ENCODE results near the gene KAZN. TPM values are rescaled to one million over a fixed set of nuclear protein-coding genes. Genes with fewer than 3 reads are reported as not detected.

KAZN gene
- total and polyA plus RNA-seq, 2 of the 8 experiments (the other 6 are each of a cell fraction or from before 2014, with no cell fraction given): 3.7 to 11.8 TPM

DNA sequence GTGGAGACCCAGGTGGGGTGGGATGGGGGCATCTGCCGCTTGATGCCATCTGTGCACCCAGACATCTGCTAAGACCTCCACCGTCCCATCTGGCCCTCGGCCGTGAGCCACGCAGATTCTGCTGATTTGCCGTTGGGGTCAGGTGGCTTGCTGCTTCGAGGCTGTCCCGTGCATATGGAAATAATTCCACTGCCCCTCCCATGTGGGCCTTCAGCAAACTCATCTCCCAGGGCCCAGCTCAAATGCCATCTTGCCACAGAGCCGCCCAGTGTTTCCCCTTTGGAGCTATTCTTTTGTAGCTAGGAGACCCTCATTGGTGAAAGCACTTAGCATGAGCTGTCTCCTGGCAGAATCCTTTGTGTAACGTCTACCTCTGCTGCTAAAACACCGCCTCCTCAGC, 99.8 kb downstream of the KAZN start (continued):
- TF ChIP-seq MAFK (IDR thresholded peaks at IDR 0.05; ENCODE audit: low read depth, low read length): no peak
- TF ChIP-seq EZH2 (IDR thresholded peaks at IDR 0.05; ENCODE audit: low read depth, low read length, severe bottlenecking): no peak
- TF ChIP-seq BACH1 (IDR thresholded peaks at IDR 0.05; ENCODE audit: low read length): no peak
